T-helper 1 cell treated with Interleukin-12 subunit alpha and Interleukin-12 subunit beta and Interleukin-4 antibody, amounts not matched to agents 30 ng/mL and 1 ng/mL, for 36 hours (primary cell): ENCODE results near the gene ALDH1A3. TPM values are rescaled to one million over a fixed set of nuclear protein-coding genes. Genes with fewer than 3 reads are reported as not detected.

ENCODE experiments used
- intact Hi-C: fragments of 100-400 bp; cut with micrococcal nuclease; formaldehyde crosslinking; loops from one replicate; pipeline ENCODE4 v1.15.1; 2024
- total RNA-seq: library from RNA; stranded (reverse); gene quantifications from 2 replicates; pipeline ENCODE4 v1.2.3, GENCODE V29; 2022

Gene ALDH1A3
- total RNA-seq, 1 donor from 2014 or later: not detected

- intact Hi-C loops: no loop called here
Measured at GRCh38 chr15:100923902-100924301, 44.3 kb downstream of the ALDH1A3 start.

GRCh38 chr15:100924436-100924835, 44.8 kb downstream of the ALDH1A3 start:
- intact Hi-C loops: no loop called here

- intact Hi-C loops: no loop called here
Measured at GRCh38 chr15:100925480-100925879, 45.8 kb downstream of the ALDH1A3 start.

- intact Hi-C loops: no loop called here
Measured at GRCh38 chr15:100926258-100926657, 46.6 kb downstream of the ALDH1A3 start.

GRCh38 chr15:100926971-100927756, 47.5 kb downstream of the ALDH1A3 start:
- intact Hi-C loops: no loop called here

GRCh38 chr15:100928632-100929280, 49.1 kb downstream of the ALDH1A3 start:
- intact Hi-C loops: no loop called here

- intact Hi-C loops: no loop called here
Measured at GRCh38 chr15:100929641-100930042, 50.0 kb downstream of the ALDH1A3 start.

GRCh38 chr15:100930306-100930848, 50.7 kb downstream of the ALDH1A3 start:
- intact Hi-C loops: no loop called here

- intact Hi-C loops: no loop called here
Measured at GRCh38 chr15:100931143-100931890, 51.7 kb downstream of the ALDH1A3 start.

GRCh38 chr15:100932676-100933348, 53.2 kb downstream of the ALDH1A3 start:
- intact Hi-C loops: no loop called here

- intact Hi-C loops: no loop called here
Measured at GRCh38 chr15:100934166-100934565, 54.5 kb downstream of the ALDH1A3 start.

GRCh38 chr15:100934726-100935125, 55.1 kb downstream of the ALDH1A3 start:
- intact Hi-C loops: no loop called here

- intact Hi-C loops: no loop called here
Measured at GRCh38 chr15:100937171-100937570, 57.5 kb downstream of the ALDH1A3 start.

GRCh38 chr15:100939791-100940190, 60.2 kb downstream of the ALDH1A3 start:
- intact Hi-C loops: no loop called here

- intact Hi-C loops: no loop called here
Measured at GRCh38 chr15:100940767-100941379, 61.2 kb downstream of the ALDH1A3 start.

GRCh38 chr15:100941536-100941935, 61.9 kb downstream of the ALDH1A3 start:
- intact Hi-C loops: no loop called here

- intact Hi-C loops: no loop called here
Measured at GRCh38 chr15:100942656-100943425, 63.2 kb downstream of the ALDH1A3 start.

- intact Hi-C loops: no loop called here
Measured at GRCh38 chr15:100944244-100944895, 64.7 kb downstream of the ALDH1A3 start.

- intact Hi-C loops: no loop called here
Measured at GRCh38 chr15:100944986-100945385, 65.4 kb downstream of the ALDH1A3 start.
